ENCODE data around the gene EDARADD.
A peak's percentile ranks its signal among the peaks of the same experiment; 100 is the strongest.

EDARADD gene

DNA sequence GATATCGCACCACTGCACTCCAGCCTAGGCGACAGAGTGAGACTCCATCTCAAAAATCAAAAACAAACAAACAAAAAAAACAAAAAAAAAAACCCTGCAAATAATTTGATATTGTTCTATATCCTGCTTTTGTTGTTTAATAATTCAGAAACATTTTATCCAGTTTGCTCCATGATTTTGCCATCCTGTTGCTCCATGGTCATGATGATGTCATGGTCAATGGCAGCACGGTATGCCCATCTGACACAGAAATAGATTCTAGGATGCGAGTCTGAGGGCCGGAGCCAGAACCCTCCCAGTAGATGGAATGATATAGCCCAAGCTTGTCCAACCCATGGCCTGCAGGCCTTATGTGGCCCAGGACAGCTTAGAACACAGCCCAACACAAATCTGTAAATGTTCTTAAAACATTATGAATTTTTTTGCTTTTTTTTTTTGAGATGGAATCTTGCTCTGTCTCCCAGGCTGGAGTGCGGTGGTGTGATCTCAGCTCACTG lies 39.8 kb downstream of the EDARADD start:
- TF ChIP-seq, protein P1, sequence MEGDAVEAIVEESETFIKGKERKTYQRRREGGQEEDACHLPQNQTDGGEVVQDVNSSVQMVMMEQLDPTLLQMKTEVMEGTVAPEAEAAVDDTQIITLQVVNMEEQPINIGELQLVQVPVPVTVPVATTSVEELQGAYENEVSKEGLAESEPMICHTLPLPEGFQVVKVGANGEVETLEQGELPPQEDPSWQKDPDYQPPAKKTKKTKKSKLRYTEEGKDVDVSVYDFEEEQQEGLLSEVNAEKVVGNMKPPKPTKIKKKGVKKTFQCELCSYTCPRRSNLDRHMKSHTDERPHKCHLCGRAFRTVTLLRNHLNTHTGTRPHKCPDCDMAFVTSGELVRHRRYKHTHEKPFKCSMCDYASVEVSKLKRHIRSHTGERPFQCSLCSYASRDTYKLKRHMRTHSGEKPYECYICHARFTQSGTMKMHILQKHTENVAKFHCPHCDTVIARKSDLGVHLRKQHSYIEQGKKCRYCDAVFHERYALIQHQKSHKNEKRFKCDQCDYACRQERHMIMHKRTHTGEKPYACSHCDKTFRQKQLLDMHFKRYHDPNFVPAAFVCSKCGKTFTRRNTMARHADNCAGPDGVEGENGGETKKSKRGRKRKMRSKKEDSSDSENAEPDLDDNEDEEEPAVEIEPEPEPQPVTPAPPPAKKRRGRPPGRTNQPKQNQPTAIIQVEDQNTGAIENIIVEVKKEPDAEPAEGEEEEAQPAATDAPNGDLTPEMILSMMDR (IDR thresholded peaks at IDR 0.05) = no peak
- TF ChIP-seq ZFX (IDR thresholded peaks at IDR 0.05; ENCODE audit: borderline replicate concordance) = no peak
- no peak overlapping the region for H3K27ac ChIP-seq

DNA sequence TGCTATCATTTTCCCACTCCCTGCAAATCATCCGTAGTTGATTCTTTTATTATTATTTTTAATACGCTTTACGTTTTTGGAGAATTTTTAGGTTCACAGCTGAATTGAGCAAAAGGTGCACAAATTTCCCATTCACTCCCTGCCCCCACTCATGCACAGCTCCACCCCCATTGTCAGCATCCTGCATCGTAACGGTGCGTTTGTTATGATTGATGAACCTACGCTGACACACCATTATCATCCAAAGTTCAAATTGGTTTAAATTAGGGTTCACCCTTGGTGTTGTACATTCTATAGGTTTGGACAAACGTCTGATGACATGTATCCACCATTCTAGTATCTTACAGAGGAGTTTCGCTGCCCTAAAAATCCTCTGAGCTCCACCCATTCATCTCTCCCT lies 44.5 kb downstream of the EDARADD start:
- TF ChIP-seq ZFX (IDR thresholded peaks at IDR 0.05; ENCODE audit: borderline replicate concordance) = no peak
- no peak overlapping the region for H3K27ac ChIP-seq

DNA sequence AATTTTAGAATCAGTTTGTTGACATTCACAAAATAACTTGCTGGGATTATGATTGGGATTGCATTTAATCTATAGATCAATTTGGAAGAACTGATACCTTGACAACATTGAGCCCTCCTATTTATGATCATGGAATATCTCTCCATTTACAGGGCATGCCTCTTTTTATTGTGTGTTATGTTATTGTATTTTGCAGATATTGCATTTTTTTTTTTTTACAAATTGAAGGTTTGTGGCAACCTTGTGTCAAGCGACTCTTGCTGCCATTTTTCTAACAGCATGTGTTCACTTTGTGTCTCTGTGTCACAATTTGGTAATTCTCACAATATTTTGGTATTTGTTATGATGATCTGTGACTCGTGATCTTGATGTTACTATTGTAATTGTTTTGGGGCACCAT lies 46.3 kb downstream of the EDARADD start:
- no peak overlapping the region for H3K27ac ChIP-seq
- TF ChIP-seq, protein P1 (IDR thresholded peaks at IDR 0.05) = no peak
- no peak for TF ChIP-seq ZFX (IDR thresholded peaks at IDR 0.05; ENCODE audit: borderline replicate concordance)

DNA sequence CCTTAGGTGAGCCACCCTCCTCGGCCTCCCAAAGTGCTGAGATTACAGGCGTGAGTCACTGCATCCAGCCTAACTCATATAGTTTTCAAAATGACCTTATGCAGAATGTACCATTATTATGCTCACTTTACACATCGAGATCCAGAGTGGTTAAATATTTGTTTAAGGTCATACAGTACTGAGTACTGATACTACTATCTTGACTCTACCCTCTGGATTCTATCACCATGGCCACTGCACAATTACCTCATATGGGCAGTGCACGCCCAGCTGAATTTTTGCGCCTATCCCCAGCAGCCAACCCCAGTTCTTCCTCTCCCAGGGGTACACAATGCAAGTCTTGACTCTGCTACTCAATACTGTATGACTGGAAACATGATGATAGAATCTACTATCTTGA lies 56.7 kb downstream of the EDARADD start:
- TF ChIP-seq, protein P1 (IDR thresholded peaks at IDR 0.05) = no peak
- TF ChIP-seq ZFX (IDR thresholded peaks at IDR 0.05; ENCODE audit: borderline replicate concordance) = no peak
- H3K27ac ChIP-seq = no peak overlapping the region

DNA sequence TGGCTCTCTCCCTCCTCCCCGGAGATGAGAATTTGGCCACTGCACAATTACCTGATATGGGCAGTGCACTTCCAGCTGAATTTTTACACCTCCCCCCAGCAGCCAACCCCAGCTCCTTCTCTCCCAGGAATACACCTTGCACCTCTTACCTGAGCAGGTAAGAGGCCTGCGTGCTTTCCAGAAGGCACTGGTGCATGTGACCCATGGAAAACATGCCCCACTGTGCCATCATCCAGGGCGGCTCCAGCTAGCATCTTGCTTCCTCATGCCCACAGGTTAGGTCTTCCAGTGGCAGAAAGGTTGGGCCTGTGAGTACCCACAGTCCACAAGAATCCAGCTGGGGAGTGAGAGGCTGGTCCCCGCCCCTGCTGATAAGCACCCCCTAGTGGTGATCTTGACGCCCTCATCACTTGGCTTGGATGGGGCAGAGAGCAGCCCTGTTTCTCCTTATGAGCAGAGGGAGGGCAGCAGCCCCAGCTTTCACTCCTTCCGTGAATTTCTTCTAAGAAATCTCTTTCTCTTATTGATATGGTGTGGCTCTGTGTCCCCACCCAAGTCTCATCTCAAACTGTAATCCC lies 57.8 kb downstream of the EDARADD start:
- TF ChIP-seq, protein P1 (IDR thresholded peaks at IDR 0.05) = peak; percentile 80
- TF ChIP-seq ZFX (IDR thresholded peaks at IDR 0.05; ENCODE audit: borderline replicate concordance) = no peak
- H3K27ac ChIP-seq = no peak overlapping the region

DNA sequence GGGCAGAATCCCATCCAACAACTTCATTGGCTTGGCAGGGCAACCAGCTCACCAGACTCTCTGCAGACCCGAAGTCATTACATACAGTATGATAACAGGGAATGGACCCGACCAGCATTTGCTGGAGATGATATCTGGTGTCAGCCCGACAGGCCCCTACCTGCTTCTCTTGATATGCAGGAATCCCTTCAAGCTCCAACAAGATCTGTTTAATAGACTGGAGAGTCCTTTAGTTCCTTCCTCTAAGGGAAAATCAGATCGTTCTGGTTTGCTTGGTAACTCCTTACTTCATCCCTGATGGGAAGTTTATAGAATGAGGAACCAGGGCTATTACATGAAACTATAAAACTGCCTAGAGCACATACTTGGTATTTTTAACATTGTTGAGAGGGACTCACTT lies 61.2 kb downstream of the EDARADD start:
- H3K27ac ChIP-seq = no peak overlapping the region
- TF ChIP-seq ZFX (IDR thresholded peaks at IDR 0.05; ENCODE audit: borderline replicate concordance) = no peak

DNA sequence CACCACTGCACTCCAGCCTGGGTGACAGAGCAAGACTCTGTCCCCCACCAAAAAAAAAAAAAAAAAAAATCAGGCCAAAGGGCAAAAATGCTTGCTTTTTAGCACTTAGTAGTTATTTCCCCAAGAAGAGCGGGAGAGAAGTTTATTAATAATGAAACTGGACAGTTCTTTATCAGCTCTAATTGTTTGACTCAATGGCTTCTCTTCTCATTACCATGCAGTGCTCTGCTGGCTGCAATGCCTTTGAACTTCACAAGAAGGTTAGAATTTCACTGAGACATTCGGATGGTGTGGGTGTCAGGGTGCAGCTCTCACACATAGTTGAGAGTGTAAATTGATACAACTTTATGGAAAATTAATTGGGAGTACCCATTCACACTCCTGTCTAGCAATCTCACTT lies 63.7 kb downstream of the EDARADD start:
- TF ChIP-seq ZFX (IDR thresholded peaks at IDR 0.05; ENCODE audit: borderline replicate concordance) = no peak
- TF ChIP-seq, protein P1 (IDR thresholded peaks at IDR 0.05) = no peak
- H3K27ac ChIP-seq = no peak overlapping the region

DNA sequence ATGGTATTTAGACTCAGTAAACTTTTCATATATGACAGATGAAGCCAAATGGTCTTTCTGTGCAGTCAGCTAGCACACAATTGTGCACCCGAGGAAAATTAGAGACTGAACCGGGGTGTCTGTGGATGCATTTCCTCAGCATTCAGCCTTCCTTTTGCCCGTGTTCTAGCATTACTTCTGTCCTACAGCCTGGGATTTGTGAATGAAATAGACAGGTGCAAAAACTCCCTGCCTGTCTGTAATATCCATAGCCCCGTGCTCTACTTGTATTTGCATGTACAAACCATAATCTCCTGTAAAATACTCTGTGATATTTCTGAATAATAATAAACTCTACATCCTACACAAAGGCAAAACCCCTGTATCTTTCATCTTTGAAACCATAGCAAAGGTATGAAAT lies 64.9 kb downstream of the EDARADD start:
- TF ChIP-seq, protein P1 (IDR thresholded peaks at IDR 0.05) = no peak
- TF ChIP-seq ZFX (IDR thresholded peaks at IDR 0.05; ENCODE audit: borderline replicate concordance) = no peak

More for the DNA sequence above, 64.9 kb downstream of the EDARADD start:
- no peak overlapping the region for H3K27ac ChIP-seq
